HFF-Myc (cell line): ENCODE results near the gene IQCF6.

Experiments
- DNase-seq: peaks from one replicate; pipeline ENCODE4 v3.0.0-alpha.2; 2011; ENCODE audit warnings: low read depth; ENCODE audit errors: extremely low read depth
- H3K4me3 ChIP-seq: replicated peaks from 2 replicates; pipeline ENCODE4 v1.5.1; 2011; ENCODE audit warnings: low read depth, mild to moderate bottlenecking, control low read depth, low read length
- TF ChIP-seq, protein P1 (sequence below): IDR thresholded peaks from 2 replicates; pipeline ENCODE4 v1.5.1; 2012; ENCODE audit warnings: mild to moderate bottlenecking, low read depth, low read length, control low read depth; ENCODE audit errors: missing control alignments

Gene IQCF6

DNA sequence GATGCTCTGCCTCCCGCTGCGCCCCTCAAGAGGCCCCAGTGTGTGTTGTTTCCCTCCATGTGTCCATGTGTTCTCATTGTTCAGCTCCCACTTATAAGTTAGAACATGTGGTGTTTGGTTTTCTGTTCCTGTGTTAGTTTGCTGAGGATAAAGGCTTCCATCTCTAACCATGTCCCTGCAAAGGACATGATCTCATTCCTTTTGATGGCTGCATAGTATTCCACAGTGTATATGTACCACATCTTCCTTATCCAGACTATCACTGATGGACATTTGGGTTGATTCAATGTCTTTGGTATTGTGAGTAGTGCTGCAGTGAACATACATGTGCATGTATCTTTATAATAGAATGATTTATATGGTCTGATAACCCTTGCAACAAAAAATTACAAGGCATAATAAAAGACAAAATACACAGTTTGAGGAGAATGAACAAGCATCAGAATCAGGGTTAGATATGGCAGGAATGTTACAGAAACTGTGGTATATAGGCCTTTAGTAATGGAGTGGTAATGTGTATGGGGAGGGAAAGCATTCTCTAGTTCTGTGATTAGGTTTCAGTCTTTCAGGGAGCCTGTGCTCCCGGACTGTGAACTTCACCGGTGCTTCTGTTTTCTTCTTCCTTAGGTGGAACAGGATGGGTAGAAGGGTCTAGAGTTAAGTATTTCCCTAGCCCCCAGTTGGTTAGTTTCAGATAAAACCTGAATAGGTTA is 45.0 kb downstream of the IQCF6 start:
- H3K4me3 ChIP-seq: no peak overlapping the region
- DNase-seq: no peak
- TF ChIP-seq, protein P1, sequence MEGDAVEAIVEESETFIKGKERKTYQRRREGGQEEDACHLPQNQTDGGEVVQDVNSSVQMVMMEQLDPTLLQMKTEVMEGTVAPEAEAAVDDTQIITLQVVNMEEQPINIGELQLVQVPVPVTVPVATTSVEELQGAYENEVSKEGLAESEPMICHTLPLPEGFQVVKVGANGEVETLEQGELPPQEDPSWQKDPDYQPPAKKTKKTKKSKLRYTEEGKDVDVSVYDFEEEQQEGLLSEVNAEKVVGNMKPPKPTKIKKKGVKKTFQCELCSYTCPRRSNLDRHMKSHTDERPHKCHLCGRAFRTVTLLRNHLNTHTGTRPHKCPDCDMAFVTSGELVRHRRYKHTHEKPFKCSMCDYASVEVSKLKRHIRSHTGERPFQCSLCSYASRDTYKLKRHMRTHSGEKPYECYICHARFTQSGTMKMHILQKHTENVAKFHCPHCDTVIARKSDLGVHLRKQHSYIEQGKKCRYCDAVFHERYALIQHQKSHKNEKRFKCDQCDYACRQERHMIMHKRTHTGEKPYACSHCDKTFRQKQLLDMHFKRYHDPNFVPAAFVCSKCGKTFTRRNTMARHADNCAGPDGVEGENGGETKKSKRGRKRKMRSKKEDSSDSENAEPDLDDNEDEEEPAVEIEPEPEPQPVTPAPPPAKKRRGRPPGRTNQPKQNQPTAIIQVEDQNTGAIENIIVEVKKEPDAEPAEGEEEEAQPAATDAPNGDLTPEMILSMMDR: no peak

DNA sequence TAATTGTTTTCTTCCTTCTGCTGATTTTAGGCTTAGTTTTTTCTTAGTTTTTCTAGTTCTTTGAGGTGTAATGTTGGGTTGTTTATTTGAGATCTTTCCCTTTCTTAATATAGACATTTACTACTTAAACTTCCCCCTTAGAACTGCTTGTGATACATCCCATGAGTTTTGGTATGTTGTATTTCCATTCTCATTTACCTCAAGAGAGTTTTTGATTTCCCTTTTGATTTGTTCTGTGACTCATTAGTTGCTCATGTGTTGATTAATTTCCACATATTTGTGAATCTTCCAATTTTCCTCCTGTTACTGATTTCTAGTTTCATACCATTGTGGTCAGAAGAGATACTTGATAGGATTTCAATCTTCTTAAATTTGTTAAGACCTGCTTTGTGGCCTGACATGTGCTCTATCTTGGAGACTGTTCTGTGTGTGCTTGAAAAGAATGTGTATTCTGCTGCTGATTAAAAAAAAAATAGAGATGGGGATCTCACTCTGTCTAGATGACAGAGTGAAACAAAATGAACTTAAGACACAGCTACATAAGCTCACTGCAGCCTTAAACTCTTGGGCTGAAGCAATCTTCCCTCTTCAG is 49.9 kb downstream of the IQCF6 start:
- TF ChIP-seq, protein P1: no peak
- no peak overlapping the region for H3K4me3 ChIP-seq
- DNase-seq: no peak
